Uterus (tissue), 2 donors: ENCODE results near the gene PLCL2.

ENCODE experiments used
- POLR2A ChIP-seq, 2 donors: fragments of 450-650 bp; IDR thresholded peaks; one replicate each; pipeline ENCODE4 v1.6.1; 2016; ENCODE audit warnings: antibody characterized with exemption in 2 of 2, mild to moderate bottlenecking in 1 of 2, moderate library complexity in 1 of 2
- TF ChIP-seq, protein P1 (sequence below), 4 experiments: fragments of 200-600 bp in 2 of 4; fragments of 450-650 bp in 2 of 4; sonication (generic) in 2 of 4; IDR thresholded peaks; one replicate each; pipeline ENCODE4 v1.5.1; 2016 to 2019; ENCODE audit warnings: antibody characterized with exemption in 4 of 4, mild to moderate bottlenecking in 2 of 4, moderate library complexity in 1 of 4

DNA sequence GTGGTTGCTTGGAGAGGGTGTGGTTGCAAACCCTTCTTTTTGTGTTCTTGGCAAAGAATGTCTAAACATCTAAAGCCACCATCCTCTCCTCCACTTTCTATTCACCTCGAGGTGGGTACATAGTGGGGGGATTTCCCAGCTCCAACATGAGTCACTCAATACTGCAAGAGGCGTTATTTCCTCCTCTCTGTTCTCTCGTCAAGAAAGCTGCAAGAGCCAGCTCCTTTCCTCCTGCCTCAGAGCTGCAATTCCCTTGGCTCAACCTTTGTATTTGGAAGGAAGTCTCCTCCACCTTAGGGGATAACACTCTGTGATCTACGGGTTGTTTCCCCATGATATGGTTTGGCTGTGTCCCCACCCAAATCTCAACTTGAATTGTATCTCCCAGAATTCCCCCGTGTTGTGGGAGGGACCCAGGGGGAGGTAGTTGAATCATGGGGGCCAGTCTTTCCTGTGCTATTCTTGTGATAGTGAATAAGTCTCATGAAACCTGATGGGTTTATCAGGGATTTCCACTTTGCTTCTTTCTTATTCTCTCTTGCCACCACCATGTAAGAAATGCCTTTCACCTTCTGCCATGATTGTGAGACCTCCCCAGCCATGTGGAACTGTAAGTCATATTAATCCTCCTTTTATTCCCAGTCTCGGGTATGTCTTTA is 138.4 kb downstream of the PLCL2 start:
- TF ChIP-seq, protein P1, sequence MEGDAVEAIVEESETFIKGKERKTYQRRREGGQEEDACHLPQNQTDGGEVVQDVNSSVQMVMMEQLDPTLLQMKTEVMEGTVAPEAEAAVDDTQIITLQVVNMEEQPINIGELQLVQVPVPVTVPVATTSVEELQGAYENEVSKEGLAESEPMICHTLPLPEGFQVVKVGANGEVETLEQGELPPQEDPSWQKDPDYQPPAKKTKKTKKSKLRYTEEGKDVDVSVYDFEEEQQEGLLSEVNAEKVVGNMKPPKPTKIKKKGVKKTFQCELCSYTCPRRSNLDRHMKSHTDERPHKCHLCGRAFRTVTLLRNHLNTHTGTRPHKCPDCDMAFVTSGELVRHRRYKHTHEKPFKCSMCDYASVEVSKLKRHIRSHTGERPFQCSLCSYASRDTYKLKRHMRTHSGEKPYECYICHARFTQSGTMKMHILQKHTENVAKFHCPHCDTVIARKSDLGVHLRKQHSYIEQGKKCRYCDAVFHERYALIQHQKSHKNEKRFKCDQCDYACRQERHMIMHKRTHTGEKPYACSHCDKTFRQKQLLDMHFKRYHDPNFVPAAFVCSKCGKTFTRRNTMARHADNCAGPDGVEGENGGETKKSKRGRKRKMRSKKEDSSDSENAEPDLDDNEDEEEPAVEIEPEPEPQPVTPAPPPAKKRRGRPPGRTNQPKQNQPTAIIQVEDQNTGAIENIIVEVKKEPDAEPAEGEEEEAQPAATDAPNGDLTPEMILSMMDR (IDR thresholded peaks at IDR 0.05), result no peak
- no peak for TF ChIP-seq POLR2A (IDR thresholded peaks at IDR 0.05)
